K562 (cell line): ENCODE data around the gene ZBTB32. TPM values are rescaled to one million over a fixed set of nuclear protein-coding genes. Genes with fewer than 3 reads are reported as not detected.

Source experiments
- CBFA2T3 ChIP-seq: fragments of 450-650 bp; IDR thresholded peaks from 2 replicates; pipeline ENCODE4 v1.6.1; 2017
- EP400 ChIP-seq: fragments of 450-650 bp; IDR thresholded peaks from 2 replicates; pipeline ENCODE4 v1.6.1; 2017; ENCODE audit warnings: antibody characterized with exemption, mild to moderate bottlenecking, moderate library complexity
- ERF ChIP-seq: fragments of 450-650 bp; formaldehyde crosslinking; IDR thresholded peaks from 2 replicates; pipeline ENCODE4 v1.4.0; 2020; ENCODE audit warnings: mild to moderate bottlenecking, mixed read lengths
- HDAC2 ChIP-seq: fragments of 450-650 bp; IDR thresholded peaks from 2 replicates; pipeline ENCODE4 v1.6.1; 2016; ENCODE audit warnings: mild to moderate bottlenecking
- HNRNPLL ChIP-seq: fragments of 200-400 bp; formaldehyde crosslinking; IDR thresholded peaks from 2 replicates; pipeline ENCODE4 v1.6.1; 2017; ENCODE audit warnings: low read length, low read depth, mild to moderate bottlenecking; ENCODE audit not compliant: poor library complexity, severe bottlenecking
- HSF4 ChIP-seq: fragments of 250-450 bp; sonication (Bioruptor Pico); IDR thresholded peaks from 2 replicates; pipeline ENCODE4 v2.1.2; 2022; ENCODE audit warnings: mild to moderate bottlenecking, moderate library complexity, borderline replicate concordance
- KDM5B ChIP-seq: fragments of 200-600 bp; sonication (generic); IDR thresholded peaks from 2 replicates; pipeline ENCODE4 v1.6.1; 2012; ENCODE audit warnings: low read depth, mild to moderate bottlenecking, moderate library complexity, low read length, control low read depth, inconsistent platforms; ENCODE audit not compliant: insufficient replicate concordance
- MCM3 ChIP-seq: fragments of 450-650 bp; IDR thresholded peaks from 2 replicates; pipeline ENCODE4 v1.6.1; 2016
- MECOM ChIP-seq: fragments of 250-450 bp; sonication (Bioruptor Pico); IDR thresholded peaks from 2 replicates; pipeline ENCODE4 v1.8.0; 2022; ENCODE audit warnings: inconsistent platforms
- RBM17 ChIP-seq: fragments of 200-400 bp; formaldehyde crosslinking; IDR thresholded peaks from 2 replicates; pipeline ENCODE4 v1.6.1; 2017; ENCODE audit warnings: low read depth, mild to moderate bottlenecking, low read length, borderline replicate concordance
- SAP30 ChIP-seq: fragments of 200-600 bp; sonication (generic); IDR thresholded peaks from 2 replicates; pipeline ENCODE4 v1.6.1; 2012; ENCODE audit warnings: borderline replicate concordance, low read depth, mild to moderate bottlenecking, moderate library complexity, low read length, control low read depth, inconsistent platforms; ENCODE audit not compliant: insufficient read depth, poor library complexity, severe bottlenecking
- SMAD2 ChIP-seq: fragments of 150-350 bp; IDR thresholded peaks from 2 replicates; pipeline ENCODE4 v1.6.1; 2014; ENCODE audit warnings: low read depth, mild to moderate bottlenecking, low read length
- TBP ChIP-seq: optimal IDR thresholded peaks from 2 replicates; pipeline ENCODE3; 2011; ENCODE audit warnings: low read depth, low read length, improper control_type of control experiment
- TCF7L2 ChIP-seq: fragments of 150-350 bp; IDR thresholded peaks from 2 replicates; pipeline ENCODE4 v1.6.1; 2016; ENCODE audit warnings: low read depth, mild to moderate bottlenecking, low read length, moderate library complexity
- ZNF174 ChIP-seq: fragments of 250-450 bp; sonication (Bioruptor Pico); IDR thresholded peaks from 2 replicates; pipeline ENCODE4 v1.4.0; 2020; ENCODE audit warnings: mild to moderate bottlenecking
- ZNF354B ChIP-seq: fragments of 250-450 bp; sonication (Bioruptor Pico); IDR thresholded peaks from 2 replicates; pipeline ENCODE4 v1.4.0; 2020
- ZNF586 ChIP-seq: fragments of 450-650 bp; formaldehyde crosslinking; conservative IDR thresholded peaks from 2 replicates; pipeline ENCODE4 v1.4.0; 2020; ENCODE audit warnings: mild to moderate bottlenecking, moderate library complexity
- ZNF76 ChIP-seq: fragments of 250-450 bp; sonication (Bioruptor Pico); IDR thresholded peaks from 2 replicates; pipeline ENCODE4 v1.4.0; 2020; ENCODE audit warnings: mild to moderate bottlenecking, moderate library complexity, borderline replicate concordance
- ZNF778 ChIP-seq: fragments of 450-650 bp; formaldehyde crosslinking; IDR thresholded peaks from 2 replicates; pipeline ENCODE4 v1.4.0; 2020; ENCODE audit warnings: mild to moderate bottlenecking, moderate library complexity
- polyA plus RNA-seq, 8 experiments: library from polyadenylated mRNA; depleted of rRNA in 4 of 8; stranded (reverse) in 5 of 8; unstranded in 3 of 8; fragments of >200 nt; fragmentation: Nextera tagmentation in 2 of 8; fragmentation: Illumina TruSeq in 1 of 8; extraction: Ambion mirVana in 2 of 8; extraction: Trizol in 1 of 8; gene quantifications; 2 replicates each; pipeline versions ENCODE4 v1.2.1 to v1.2.3, GENCODE V29; 2011 to 2014; ENCODE audit warnings: inconsistent platforms in 1 of 8, missing spikeins in 1 of 8
- total RNA-seq, 7 experiments: library from RNA; depleted of rRNA in 6 of 7; stranded (reverse); fragments of >200 nt in 6 of 7; fragmentation: Illumina TruSeq in 2 of 7; extraction: Trizol in 2 of 7; gene quantifications; 2 replicates each; pipeline versions ENCODE4 v1.2.1 to v1.2.3, GENCODE V29; 2011 to 2021; ENCODE audit warnings: low replicate concordance in 1 of 7
- TF ChIP-seq, protein P1 (sequence below): sonication (generic); formaldehyde crosslinking; IDR thresholded peaks from 2 replicates; pipeline ENCODE4 v1.8.0; 2022; ENCODE audit warnings: mild to moderate bottlenecking, low read depth, missing genetic modification reagents
- TF ChIP-seq, protein P2 (sequence below), 3 experiments: IDR thresholded peaks in 2 of 3; conservative IDR thresholded peaks in 1 of 3; 2 replicates each; pipeline ENCODE4 v1.5.1; 2011 to 2012; ENCODE audit warnings: low read length in 3 of 3, mild to moderate bottlenecking in 3 of 3, control low read depth in 2 of 3, improper control_type of control experiment in 1 of 3, inconsistent platforms in 1 of 3, low read depth in 1 of 3, mixed read lengths in 1 of 3, moderate library complexity in 1 of 3; ENCODE audit not compliant: insufficient read depth in 2 of 3
- TF ChIP-seq, protein P3 (sequence below), 3 experiments: fragments of 200-800 bp in 1 of 3; fragments of 250-450 bp in 1 of 3; fragments of 450-650 bp in 1 of 3; sonication (Bioruptor Pico) in 1 of 3; sonication (Bioruptor generic) in 1 of 3; formaldehyde crosslinking in 1 of 3; IDR thresholded peaks; 2 replicates each; pipeline versions ENCODE4 v1.6.1 to v1.8.0; 2016 to 2022; ENCODE audit warnings: mild to moderate bottlenecking in 2 of 3, missing genetic modification characterization in 2 of 3, missing compliant biosample characterization in 1 of 3, moderate library complexity in 1 of 3

ZBTB32 gene
- total and polyA plus RNA-seq, 9 of the 15 experiments (the other 6 are each of a cell fraction or from before 2014, with no cell fraction given) = 0.20 TPM; not detected in 8

DNA sequence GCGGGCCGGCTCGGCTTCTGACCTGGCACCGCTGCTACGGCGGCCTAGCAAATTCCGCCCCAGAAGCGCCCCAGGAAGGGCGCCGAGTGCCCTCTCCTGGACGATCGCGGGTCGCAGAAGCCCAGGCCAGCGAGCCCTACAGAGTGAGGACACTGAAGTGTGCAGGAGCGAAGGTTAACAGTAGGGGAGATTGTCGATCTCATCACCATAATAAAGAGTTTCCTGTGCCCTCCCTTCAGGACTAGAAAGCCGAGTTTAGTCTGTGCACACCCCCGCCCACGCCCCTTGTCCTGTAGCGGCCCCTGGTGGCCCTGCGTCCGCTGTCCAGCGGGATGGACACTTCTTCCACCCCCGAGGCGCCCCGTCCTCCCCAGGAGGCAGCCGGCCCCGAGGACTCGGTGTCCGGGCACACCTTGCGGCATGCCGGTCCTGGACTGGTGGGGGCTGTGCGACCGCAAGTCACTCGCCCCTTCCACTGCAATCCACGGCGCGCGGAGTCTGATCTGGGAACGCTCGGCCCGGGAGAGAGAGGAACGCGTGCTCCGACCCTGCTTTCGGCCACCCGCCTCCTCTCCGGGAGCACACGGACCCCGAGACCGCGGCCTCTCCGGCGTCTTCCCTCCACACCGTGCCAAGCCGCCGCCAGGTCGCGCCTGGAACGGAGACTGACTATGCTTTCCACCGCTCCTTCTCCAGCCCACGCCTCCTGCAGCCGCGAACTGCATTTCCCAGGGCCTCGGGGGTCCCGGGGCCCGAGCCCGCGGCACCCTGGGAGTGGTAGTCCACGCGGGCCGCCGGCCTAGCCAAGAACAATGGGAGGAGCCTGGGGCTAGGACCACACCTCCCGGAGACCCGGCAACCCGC lies 12.7 kb downstream of the ZBTB32 start (continued):
- TF ChIP-seq KDM5B = peak; percentile 56
- TF ChIP-seq ZNF76 (CRISPR knock-in tag) = no peak; the same call in 1 of the 2 replicates
- no peak for TF ChIP-seq RBM17
- no peak for TF ChIP-seq ERF (CRISPR knock-in tag)
- TF ChIP-seq TCF7L2 = 0 out of 2 replicates have a peak, but pooled peaks have one; percentile 2
- TF ChIP-seq ZNF354B = no peak
- peak; percentile 73 for TF ChIP-seq EP400
- TF ChIP-seq TBP = peak; percentile 62
- TF ChIP-seq HDAC2 = peak; percentile 80; the same call in 1 of the 2 replicates
- TF ChIP-seq, protein P1, sequence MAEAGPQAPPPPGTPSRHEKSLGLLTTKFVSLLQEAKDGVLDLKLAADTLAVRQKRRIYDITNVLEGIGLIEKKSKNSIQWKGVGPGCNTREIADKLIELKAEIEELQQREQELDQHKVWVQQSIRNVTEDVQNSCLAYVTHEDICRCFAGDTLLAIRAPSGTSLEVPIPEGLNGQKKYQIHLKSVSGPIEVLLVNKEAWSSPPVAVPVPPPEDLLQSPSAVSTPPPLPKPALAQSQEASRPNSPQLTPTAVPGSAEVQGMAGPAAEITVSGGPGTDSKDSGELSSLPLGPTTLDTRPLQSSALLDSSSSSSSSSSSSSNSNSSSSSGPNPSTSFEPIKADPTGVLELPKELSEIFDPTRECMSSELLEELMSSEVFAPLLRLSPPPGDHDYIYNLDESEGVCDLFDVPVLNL = no peak
- TF ChIP-seq ZNF586 = no peak
- TF ChIP-seq MCM3 = no peak
- no peak for TF ChIP-seq CBFA2T3
- TF ChIP-seq, protein P2, sequence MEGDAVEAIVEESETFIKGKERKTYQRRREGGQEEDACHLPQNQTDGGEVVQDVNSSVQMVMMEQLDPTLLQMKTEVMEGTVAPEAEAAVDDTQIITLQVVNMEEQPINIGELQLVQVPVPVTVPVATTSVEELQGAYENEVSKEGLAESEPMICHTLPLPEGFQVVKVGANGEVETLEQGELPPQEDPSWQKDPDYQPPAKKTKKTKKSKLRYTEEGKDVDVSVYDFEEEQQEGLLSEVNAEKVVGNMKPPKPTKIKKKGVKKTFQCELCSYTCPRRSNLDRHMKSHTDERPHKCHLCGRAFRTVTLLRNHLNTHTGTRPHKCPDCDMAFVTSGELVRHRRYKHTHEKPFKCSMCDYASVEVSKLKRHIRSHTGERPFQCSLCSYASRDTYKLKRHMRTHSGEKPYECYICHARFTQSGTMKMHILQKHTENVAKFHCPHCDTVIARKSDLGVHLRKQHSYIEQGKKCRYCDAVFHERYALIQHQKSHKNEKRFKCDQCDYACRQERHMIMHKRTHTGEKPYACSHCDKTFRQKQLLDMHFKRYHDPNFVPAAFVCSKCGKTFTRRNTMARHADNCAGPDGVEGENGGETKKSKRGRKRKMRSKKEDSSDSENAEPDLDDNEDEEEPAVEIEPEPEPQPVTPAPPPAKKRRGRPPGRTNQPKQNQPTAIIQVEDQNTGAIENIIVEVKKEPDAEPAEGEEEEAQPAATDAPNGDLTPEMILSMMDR (IDR thresholded peaks at IDR 0.05 in 2 of 3, conservative IDR thresholded peaks at IDR 0.05 in 1 of 3; ENCODE audit: insufficient read depth in 2 of 3, low read depth in 1 of 3, low read length in 3 of 3) = peak; percentile 88 to 96 (median 95)
- peak; percentile 70 for TF ChIP-seq SAP30
- TF ChIP-seq HSF4 (CRISPR knock-in tag) = no peak
- TF ChIP-seq, protein P3, sequence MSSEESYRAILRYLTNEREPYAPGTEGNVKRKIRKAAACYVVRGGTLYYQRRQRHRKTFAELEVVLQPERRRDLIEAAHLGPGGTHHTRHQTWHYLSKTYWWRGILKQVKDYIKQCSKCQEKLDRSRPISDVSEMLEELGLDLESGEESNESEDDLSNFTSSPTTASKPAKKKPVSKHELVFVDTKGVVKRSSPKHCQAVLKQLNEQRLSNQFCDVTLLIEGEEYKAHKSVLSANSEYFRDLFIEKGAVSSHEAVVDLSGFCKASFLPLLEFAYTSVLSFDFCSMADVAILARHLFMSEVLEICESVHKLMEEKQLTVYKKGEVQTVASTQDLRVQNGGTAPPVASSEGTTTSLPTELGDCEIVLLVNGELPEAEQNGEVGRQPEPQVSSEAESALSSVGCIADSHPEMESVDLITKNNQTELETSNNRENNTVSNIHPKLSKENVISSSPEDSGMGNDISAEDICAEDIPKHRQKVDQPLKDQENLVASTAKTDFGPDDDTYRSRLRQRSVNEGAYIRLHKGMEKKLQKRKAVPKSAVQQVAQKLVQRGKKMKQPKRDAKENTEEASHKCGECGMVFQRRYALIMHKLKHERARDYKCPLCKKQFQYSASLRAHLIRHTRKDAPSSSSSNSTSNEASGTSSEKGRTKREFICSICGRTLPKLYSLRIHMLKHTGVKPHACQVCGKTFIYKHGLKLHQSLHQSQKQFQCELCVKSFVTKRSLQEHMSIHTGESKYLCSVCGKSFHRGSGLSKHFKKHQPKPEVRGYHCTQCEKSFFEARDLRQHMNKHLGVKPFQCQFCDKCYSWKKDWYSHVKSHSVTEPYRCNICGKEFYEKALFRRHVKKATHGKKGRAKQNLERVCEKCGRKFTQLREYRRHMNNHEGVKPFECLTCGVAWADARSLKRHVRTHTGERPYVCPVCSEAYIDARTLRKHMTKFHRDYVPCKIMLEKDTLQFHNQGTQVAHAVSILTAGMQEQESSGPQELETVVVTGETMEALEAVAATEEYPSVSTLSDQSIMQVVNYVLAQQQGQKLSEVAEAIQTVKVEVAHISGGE (CRISPR knock-in tag; IDR thresholded peaks at IDR 0.05) = no peak
- TF ChIP-seq ZNF778 = no peak
- TF ChIP-seq HNRNPLL = peak; percentile 24
- no peak for TF ChIP-seq ZNF174
- TF ChIP-seq MECOM = no peak
- TF ChIP-seq SMAD2 = no peak
